Measurements from ENCODE around the gene ERCC2.

Gene ERCC2

DNA sequence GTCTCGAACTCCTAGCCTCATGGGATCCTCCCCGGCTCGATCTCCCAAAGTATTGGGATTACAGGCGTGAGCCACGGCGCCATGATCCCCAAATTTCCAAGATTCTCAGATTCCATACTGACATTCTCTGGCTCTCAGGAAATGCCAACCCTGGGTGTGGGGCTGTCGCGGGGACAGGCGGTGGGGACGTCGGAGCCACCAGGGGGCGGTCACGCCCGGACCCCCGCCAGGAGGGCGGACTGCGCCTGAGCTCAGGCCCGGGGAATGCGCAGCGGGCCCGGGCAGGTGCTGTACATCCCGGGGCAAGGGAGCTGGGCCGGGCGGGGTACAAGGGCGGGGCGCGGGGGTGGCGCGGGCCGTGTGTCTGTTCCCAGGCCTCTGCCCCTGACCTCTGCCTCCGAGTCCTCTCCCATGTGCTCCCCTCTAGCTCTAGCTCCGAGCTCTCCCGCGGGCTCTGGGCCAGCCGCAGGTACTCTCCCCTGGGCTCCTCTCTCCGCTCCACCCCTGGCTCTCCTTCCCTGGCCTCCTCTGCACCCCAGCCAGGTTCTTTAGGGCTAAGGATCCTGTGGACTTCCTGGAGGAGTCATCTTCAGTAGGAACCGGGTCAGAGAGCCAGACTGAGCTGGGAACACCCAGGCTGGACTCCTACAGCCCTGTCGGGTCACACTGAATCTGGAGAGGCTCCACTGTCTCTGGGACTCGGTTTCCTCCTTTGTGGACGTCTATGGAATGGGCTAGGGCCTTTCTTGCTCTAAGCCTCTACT lies 32.1 kb upstream of the ERCC2 start:
- DNase-seq (ENCODE audit: low read depth in 3 of 3, low spot score in 1 of 3): peak in 1 of 3 donors; percentile 28

DNA sequence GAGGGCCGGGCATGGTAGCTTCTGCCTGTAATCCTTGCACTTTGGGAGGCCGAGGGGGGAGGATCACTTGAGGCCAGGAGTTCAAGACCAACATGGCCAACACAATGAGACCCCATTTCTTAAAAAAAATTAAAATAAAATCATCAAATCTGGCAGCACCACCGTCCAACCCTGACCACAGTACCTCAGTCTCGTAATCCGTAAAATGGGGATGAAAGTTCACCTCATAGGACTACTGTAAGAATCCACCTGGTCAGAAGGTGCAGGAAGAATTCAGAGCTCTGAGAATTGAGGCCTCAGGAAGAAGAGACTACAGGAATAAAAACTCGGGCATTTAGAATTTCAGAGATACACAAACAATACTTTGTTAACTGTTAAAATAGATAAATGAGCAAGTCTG lies 31.4 kb upstream of the ERCC2 start:
- DNase-seq (ENCODE audit: low read depth in 3 of 3, low spot score in 1 of 3): no peak

DNA sequence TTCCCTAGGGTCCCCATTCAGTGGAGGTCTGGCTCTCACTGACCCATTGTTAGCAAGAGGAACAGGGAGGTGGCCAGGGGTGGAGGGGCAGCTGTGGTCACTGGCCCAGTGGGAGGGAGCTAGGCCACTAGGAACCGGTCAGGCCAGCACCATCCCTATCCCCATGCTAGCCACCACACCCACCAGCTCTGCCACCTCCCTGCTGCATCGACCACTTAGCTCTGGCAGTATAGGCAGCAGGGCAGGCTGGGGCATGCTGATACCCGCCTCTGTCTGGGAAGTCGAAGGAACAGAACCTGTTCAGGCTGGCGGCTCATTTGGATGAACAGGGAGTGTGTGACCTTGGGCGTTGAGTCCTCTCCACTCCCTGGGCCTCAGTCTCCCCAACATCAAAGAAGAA lies 29.8 kb upstream of the ERCC2 start:
- DNase-seq (ENCODE audit: low read depth in 3 of 3, low spot score in 1 of 3): no peak

DNA sequence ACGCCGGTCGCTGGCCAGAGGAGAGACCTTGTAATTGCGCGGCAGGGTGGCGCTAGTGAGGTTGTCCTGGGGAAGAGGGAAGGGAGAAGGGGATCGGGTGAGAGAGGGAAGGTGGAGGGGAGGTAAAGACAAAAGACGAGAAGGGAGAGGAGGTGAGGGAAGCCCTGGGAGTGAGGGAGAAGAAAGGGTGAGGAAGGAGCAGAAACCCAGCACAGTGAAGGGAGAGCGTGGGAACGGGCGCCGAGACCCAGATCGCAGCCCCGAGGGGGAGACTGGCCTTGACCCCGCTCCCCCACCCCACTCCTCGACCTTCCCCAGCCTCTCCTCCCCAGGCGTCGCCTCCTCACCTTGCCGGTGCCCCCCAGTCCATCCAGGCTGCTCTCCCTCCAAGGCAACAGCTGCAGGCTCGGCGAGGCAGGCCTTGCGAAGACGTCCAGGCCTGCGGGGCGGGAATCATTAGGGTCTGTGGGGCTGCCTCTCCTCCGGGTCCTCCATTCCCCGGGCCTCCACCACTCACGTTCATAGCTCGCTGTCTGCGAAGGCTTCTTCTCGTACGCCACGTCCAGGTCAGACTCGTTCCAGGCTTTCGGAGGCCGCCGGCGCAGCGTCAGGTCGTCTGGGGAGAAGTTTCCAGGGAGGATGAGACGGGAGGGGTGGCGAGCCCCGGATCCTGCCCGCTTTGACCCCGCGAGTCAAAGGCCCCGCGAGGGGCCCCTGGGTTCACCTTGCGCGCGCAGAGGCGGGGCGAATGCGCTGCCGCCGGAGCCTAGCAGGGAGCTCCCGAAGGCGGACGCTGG lies 25.6 kb upstream of the ERCC2 start:
- DNase-seq (ENCODE audit: low read depth in 3 of 3, low spot score in 1 of 3): no peak

DNA sequence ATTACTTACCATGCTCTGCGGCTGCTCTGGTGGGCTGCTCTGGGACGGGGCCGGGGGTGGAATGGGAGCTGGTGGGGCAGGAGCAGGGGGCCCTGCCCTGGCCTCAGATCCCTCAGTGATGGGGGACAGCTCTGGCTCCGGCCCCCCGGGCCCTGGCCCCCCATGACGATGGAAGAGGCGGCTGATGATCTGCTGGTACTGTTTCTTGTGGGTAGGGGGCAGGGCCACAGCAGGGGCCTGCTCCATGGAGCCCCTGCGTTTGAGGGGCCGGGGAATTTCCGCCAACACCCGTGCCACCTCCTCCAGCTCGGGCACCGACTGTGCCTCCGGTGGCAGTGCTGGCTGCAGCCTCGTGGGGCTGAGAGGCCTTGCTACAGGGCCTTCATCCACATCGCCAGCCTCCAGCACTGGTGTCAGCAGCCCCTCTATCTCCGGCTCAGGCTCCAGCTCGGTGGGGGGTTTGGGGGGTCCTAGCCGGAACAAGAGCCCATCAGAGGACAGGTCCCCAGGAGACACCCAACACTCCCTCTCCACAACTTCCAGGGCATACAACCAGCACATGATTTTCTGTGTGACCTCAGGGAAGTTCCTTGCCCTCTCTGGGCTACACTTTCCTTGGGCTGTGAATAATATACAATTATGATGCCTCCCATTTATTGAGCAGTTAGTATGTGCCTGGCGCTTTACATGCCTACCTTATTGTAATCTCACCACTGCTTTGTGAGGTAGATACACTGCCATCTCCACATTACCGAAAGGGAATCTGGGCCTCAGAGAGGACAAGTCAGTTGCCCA lies 21.7 kb upstream of the ERCC2 start:
- no peak for DNase-seq (ENCODE audit: low read depth in 3 of 3, low spot score in 1 of 3)

DNA sequence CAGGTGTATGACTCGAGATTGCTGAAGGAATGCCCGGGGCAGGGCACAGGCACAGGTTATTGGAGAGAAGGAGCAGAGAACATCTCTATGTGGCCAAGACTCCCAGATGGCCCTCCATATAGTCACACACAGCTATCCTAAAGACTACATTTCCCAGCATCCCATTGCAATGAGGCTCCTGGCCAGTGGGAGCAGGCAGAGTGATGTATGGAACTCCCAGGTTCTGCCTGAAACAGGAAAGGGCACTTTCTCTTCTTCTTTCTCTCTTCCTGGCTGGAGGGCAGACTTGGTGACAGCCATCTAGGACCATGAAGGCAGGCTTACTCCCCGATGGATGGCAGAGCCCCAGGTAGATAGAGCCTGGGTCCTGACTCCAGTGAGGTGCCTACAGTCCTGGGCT lies 21.0 kb upstream of the ERCC2 start:
- no peak for DNase-seq (ENCODE audit: low read depth in 3 of 3, low spot score in 1 of 3)

DNA sequence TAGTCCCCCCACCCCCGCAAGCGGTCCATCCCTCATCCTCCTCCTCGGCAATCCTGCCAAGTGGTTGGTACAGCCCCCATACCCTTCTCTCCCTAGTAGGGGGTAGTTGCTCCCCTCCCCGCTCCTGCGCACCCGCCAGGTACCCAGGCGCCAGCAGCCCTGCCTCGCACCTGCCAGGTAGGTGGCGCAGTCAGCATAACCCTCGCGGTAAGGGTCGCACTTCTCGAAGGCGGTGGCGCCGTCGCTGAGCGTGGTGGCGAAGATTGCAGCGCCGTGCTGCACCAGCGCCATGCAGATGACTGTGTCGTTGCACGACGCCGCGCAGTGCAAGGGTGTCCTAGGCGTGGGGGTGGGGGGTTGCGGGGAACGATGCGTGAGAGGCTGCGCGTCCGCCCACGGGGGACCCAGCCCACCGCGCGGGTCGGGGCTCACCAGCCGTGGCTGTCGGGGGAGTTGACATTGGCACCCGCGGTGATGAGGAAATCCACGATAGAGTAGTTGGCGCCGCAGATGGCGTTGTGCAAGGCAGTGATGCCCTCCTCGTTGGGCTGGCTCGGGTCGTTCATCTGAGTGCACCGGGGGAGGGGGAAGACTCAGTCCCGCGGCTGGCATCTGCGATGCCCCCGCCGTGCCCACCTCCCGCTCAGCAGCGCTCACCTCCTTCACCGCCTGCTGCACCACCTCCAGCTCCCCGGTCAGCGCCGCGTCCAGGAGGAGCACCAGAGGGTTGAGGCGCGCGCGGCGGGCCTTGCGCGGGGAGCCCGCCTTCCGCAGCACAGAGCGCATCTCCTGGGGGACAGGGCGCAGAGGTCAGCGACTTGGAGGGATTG lies 15.2 kb upstream of the ERCC2 start:
- DNase-seq (ENCODE audit: low read depth in 3 of 3, low spot score in 1 of 3): no peak

DNA sequence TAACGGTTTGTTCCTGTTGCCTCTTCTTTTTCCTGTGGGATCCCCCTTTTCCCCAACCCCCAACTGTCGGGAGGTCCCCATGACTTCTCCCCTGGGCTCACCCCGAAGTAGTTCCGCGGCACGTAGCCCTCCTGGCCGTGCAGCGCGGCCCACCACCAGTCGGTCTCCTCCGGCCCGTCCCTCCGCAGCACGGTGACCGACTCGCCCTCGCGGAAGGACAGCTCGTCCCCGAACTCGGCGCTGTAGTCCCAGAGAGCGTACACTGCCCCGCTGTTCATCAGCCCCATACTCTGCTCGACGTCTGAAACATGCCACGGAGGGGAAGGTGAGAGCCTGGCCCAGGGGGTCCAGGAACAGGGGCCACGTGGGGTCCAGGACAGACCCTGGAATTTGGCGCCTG lies 12.1 kb upstream of the ERCC2 start:
- DNase-seq (ENCODE audit: low read depth in 3 of 3, low spot score in 1 of 3): no peak

DNA sequence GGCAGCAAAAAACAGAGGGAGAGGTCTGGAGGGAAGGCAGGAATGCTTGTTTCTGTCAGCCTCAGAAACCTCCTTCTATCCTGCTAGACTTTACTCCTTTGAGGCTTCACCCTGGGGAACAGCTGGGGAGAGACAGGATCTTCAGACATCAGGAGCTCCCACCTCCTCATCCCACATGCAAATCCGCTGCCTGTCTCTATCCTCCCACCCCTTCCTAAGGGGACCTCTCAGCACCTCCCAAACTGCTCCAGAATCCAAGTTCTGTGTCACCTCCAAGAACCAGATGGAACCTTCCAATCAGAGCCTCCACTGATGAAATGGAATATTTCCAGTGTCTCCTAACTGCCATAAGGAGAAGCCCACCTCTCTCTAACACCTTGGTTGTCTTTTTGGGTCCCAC lies 9.7 kb upstream of the ERCC2 start:
- DNase-seq (ENCODE audit: low read depth in 3 of 3, low spot score in 1 of 3): no peak

DNA sequence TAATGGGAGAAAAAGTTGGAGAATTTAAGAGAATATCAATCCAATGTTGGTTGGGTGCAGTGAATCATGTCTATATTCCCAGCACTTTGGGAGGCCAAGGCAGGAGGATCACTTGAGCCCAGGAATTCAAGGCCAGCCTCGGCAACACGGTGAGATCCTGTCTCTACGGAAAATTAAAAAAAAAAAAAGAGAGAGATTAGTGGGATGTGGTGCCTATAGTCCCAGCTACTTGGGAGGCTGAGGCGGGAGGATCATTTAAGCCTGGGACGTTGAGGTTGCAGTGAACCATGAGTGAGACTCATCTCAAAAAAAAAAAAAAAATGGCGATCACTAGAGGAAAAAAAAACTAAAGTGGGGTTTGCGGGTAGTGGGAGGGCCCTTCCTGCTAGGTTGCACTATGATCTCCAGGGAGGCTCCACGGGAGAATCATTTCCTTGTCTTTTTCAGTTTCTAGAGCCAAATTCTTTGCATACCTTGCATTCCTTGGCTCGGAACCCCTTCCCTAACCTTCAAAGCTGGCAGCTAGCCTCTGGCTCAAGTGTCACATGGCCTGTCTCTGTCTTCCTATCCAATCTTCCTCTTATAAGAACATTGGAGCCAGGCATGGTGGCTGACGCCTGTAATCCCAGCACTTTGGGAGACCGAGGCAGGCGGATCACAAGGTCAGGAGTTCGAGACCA lies 5.8 kb upstream of the ERCC2 start:
- no peak for DNase-seq (ENCODE audit: low read depth in 3 of 3, low spot score in 1 of 3)

DNA sequence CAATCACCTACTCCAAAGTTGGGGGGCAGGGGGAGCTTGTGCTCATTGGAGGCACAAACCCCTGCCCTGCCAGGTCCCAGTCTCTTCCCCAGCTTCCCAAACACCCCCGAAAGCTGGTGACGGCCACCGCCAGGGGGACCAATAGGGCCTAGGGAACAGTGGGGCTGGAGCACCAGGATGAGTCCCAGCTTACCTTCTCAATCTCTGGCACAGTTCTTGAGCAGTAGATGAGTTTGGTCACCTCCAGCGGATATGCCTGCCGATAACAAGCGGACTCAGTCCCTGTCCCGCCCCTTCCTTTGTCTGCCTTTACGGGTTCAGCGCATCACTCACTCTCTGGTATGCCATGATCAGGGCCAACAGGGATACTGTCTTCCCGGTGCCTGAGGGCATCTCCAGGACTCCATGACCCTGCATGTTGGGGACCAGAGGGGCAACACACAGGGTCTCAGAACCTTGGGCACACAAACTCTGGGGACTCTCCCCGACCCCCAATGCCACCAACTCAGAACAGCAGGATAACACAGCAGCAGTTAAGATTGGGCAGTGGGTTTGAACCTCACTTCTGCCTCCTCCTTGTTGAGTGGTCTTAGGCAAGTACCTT lies 1.5 kb downstream of the ERCC2 start:
- no peak for DNase-seq (ENCODE audit: low read depth in 3 of 3, low spot score in 1 of 3)

DNA sequence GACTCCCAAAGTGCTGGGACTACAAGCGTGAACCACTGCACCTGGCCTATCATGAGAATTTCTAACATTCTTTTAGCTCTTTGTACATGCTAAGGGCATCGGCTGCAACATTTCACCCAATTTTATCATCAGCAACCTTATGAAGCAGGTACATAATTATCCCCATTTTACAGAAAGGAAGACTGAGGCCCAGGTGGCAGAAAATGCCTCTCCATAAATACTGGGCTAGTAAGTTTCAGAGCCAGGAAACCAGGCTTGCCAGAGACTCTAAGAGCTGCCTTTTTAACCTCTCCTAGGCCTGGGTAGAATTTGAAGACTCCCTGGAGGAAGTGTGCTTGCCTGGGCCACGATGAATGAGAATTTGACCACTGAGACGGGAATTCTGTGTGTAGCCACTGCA lies 2.2 kb downstream of the ERCC2 start:
- no peak for DNase-seq (ENCODE audit: low read depth in 3 of 3, low spot score in 1 of 3)

DNA sequence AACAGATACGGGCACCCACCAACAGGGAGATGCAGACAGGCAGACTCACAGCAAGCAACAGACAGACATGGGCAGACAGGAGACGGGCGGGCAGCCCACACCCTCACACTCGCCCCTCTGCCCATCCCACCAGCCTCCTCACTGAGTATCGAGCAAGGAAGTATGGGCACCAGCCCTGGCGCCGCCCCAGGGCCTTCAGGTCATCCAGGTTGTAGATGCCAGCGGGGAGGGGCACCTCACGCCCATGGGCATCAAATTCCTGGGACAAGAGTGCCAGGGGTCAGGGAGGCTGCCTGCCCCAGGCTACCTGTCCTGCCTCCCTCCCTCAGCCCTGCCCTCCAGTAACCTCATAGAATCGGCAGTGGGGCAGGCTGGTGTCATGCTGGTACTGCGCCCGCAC lies 5.7 kb downstream of the ERCC2 start:
- no peak for DNase-seq (ENCODE audit: low read depth in 3 of 3, low spot score in 1 of 3)

DNA sequence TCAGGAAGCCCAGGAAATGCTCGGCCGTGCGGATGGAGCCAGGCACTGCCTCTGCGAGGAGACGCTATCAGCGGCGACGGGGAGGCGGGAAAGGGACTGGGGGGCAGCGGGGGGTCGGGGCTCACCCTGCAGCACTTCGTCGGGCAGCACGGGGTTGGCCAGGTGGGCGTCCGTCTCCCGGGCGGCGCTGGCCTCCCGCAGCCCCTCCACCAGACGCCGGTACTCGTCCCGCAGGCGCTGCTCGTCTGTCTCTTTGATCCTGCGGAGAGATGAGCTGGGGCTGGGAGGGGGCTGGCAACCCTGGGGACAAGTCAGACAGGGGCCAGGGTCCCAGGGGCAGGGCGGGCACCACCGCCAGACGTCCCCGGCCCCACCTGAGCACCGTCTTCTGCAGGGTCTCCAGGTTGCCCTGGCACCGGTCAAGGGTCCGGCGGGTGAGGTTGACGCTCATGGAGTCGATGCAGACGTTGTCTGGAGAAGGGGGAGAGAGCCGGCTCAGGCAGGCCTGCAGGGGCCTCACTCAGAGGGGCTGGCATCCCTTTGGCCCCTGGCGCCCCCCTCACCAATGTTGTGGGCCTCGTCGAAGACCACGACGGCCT lies 6.4 kb downstream of the ERCC2 start:
- DNase-seq (ENCODE audit: low read depth in 3 of 3, low spot score in 1 of 3): no peak

DNA sequence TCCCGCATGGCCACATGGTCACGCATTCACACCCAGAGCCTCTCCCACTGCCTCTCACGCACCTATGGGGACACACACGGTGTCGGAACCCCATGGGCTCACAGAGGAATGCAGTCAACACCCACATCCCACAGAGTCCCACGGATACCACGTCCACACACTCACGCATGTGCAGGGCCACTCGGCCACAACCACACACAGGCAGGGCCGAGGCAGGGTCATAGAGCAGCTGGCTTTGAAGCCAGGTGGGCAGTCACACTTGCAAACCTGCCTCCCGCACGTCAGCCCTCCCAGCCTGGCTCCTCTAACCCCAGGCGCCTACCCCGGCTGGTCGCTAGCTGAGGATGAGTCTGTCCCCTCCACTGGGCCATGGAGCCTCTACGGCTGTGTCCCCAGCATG lies 8.1 kb downstream of the ERCC2 start:
- DNase-seq (ENCODE audit: low read depth in 3 of 3, low spot score in 1 of 3): no peak

DNA sequence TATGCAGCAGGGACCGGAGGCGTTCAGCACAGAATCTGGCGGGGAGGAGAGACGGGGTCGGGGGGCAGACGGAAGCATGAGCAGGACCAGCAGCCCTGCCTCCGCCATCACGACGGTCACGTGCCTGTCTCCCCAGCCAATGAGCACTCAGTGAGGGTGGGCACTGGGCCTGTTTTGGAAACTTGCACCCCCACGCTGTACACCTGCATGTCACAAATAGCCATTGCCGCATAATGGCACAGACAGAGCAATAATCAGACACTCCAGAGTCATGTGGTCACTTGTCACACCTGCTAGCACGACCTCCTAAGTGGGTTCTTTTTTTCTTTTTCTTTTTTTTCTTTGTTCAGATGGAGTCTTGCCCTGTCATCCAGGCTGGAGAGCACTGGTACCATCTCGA lies 8.8 kb downstream of the ERCC2 start:
- no peak for DNase-seq (ENCODE audit: low read depth in 3 of 3, low spot score in 1 of 3)

DNA sequence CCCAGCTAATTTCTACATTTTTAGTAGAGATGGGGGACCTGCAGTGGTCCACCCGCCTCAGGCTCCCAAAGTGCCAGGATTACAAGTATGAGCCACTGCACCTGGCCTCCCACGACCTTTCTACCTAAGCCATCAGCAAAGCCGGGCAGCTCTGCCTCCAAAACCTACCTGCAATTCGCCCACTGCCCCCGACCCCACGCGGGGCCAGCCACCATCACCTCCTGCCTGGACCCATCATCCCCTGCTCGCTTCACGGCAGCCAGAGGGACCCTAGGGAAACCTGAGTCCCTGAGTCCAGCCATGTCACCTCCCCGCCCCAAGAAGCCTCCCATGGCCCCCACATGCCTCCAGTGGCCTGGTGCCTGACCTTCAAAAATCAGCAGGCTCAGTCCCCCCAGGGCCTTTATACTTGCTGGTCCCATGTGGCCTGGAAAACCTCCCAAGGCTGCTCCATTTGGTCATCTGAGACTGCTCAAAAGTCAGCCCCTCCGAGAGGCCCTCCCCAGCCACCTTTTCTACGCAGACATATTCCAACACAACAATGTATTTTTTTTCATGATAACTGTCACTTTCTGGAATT lies 12.1 kb downstream of the ERCC2 start:
- DNase-seq (ENCODE audit: low read depth in 3 of 3, low spot score in 1 of 3): no peak

DNA sequence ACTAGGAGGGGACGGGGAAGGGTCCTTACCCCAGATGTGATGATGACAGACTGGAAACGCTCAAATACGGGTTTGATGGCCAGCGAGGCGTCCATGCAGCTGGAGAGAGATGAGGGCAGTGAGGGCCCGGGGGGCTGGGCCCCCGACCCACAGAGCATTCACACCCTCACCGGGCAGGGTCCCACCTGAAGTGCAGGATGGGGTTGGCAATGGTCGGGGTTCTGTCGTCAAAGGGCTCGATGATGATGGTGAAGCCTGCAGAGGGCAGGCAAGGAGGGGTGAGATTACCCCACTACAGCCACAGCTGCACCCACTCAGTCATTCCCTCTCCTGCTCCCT lies 13.0 kb downstream of the ERCC2 start:
- DNase-seq (ENCODE audit: low read depth in 3 of 3, low spot score in 1 of 3): no peak

DNA sequence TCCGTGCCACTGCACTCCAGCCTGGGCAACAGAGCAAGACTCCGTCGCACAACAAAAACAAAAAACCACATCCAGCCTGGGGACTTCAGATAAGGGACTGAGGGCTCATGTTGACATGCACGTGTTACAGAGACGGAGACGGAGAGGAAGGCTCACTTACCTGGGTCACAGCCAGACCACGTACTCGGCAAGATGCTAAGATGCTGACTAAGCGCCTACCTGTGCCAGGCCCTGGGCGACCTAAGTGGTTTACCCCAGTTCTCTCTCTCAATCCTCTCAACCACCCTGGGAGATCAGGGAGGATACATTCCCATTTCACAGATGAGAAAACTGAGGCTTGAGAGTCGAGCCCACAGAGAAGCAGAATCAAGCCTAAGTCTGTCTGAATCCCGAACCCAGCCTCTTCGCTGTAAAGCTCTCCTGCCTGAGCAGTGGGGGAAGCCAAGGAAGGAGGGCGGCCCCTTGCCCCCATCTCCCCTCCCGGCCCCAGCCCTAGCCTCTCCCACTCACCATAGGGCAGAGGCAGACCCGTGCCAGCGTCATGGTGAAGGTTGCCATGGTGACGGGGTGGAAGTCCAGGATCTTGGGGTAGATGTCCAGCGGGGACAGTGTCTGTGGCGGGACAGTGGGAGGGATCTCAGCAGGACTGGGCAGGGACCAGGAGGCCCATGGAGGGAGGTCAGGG lies 13.5 kb downstream of the ERCC2 start:
- DNase-seq (ENCODE audit: low read depth in 3 of 3, low spot score in 1 of 3): no peak
